GM19397 (cell line): ENCODE data around the gene FREM1.
"Not testable (repeated sequence)": the region's sequence is repeated elsewhere in the genome, so short reads cannot be mapped to it uniquely, and the experiment has no call there.

Experiments
- ATAC-seq: cut with Tn5 transposase; IDR thresholded peaks from one replicate; pipeline ENCODE4 v1.9.1; 2021; ENCODE audit warnings: mild to moderate bottlenecking, moderate library complexity; ENCODE audit not compliant: unreplicated experiment

The FREM1 gene

GRCh38 chr9:14909961-14910805, at the start of gene FREM1:
FREM1 (minus strand) TSS chr9:14910428; CDS start chr9:14868977, 41,451 bp downstream.
- no peak for ATAC-seq

GRCh38 chr9:14958989-14959388, 48.8 kb upstream of the FREM1 start:
- ATAC-seq = no peak

DNA sequence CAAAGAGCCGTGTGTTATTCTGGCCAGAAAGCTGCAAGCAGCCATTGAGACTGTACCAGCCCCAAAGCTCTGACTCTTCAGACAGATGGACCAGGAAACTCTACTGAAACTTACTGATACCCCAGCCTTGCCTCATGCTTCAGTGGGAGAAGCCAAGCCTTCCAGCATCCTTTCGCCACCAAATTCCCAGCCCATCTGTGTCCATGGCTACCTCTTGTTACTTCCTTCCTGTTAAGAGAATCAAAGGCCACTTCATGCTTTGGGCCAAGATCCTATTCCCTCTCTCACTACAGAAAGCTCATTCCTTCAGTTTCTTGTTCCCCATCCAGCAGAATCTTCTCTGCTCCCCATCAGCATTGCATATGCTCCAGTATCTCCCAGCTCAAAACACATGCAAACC, 46.9 kb upstream of the FREM1 start:
- ATAC-seq = no peak

DNA sequence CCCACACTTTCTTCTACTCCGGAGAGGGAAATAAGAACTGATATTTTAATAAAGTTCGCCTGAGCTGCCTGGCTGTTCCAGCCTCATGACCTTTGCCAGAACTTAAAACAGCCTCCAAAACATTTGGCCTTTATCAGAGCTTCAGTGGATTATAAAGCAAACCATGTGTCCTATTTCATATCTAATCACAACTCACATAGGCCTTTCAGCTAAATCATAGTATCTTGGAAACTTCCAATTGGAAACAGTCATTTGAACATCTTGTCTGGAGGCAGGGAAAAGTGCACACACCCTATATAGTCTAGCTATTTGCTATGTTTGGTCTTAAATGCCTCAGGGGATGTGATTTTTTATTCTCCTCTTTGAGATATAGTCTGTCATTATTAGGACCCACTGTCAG, 46.0 kb upstream of the FREM1 start:
- no peak for ATAC-seq

DNA sequence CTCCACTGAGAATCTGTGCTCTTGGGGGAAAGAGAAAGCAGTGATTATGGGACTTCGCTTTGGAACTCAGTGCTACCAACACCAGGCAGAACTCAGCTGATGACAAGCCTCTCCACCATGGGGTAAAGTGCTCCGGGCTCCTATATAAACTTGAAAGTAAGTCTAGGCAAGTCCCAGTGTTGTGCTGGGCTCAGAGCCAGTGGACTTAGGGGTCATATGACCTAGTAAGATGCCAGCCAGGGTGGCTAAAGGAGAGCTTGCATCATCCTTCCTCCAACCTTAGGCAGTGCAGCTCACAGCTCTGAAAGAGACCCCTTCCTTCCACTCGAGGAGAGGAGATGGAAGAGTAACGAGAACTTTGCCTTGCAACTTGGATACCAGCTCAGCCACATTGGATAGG, 35.1 kb upstream of the FREM1 start:
- ATAC-seq = no peak

DNA sequence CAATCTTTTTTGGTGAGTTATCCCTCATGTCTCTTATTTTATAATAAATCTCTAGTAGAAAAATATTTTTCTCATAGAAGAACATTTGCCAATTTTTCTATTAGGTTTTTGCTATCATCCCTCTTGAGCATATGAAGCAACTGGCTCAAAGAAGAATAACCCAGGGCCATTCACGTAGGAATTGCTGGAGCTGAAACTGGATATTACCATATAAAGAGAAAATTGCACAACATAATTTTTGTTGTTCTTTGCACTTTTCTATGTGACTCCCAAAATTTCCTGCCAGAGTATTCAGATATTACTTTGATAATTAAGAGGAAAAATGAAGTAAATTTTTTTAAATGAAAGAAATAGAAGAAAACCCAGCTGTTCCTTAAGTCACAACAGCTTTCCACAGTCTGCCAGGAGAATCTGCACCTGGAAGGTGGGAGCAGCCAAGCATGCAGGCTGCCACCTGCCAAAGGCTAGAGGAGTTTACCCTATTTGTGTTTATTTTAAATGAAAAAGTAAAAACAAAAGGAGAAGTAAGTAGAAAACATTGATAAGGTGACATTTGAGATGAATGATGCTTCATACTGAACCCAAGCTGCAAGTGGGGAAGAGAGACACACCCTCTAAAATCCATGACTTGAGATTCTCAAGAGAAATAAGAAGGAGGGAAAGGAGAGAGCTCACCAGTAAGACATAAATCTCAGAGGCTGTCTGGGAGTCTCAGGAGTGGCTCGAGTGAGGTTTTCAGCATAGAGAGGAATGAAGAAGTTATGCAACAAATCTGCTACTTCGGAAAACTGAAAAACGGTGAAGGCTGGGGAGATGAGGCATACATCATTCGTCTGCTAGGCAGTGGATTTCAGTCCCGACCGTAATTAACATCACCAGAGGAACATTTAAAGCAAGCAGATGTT, 31.5 kb upstream of the FREM1 start:
- no peak for ATAC-seq

GRCh38 chr9:14939378-14939777, 29.1 kb upstream of the FREM1 start:
- ATAC-seq = no peak

- no peak for ATAC-seq
These were observed 27.0 kb upstream of the FREM1 start for GRCh38 chr9:14937216-14937615.

DNA sequence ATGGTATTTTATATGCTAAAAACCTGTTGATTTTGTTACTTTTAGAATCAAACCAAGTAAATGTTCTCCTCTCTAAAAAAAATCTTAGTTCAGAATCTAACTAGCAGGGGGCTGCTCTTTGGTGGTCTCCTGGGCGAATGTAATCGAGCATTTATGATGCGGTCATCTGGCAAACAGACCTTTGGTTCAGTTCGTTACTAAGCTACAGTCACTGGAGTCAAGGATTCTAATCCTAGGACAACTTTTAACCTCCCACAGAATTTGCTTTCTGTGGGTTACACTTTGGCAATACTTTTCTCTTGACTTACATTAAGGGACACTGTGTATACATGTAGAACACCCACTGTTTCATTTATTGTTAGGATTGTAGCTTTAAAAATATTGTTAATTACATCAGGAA, 26.3 kb upstream of the FREM1 start:
- ATAC-seq = no peak

DNA sequence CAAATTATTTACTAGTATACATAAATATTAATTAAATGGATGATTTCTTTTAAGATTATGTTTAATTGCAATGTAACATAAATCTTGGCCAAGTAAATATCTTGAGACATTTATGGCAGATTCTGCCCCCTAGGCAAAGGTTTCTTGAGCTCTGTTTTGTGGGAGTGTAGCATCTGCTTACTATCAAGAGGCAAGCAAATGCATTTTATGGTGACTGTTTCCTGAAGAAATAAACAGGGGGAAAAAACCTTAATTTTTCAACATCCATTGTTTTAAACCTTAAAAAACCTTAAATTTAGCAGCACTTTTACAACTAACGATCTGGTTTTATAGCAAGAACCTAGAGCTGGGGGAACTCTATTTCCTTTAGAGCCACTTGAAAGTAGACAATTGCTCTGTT, 25.7 kb upstream of the FREM1 start:
- ATAC-seq = no peak

GRCh38 chr9:14935106-14935751, 25.0 kb upstream of the FREM1 start:
- ATAC-seq = no peak

DNA sequence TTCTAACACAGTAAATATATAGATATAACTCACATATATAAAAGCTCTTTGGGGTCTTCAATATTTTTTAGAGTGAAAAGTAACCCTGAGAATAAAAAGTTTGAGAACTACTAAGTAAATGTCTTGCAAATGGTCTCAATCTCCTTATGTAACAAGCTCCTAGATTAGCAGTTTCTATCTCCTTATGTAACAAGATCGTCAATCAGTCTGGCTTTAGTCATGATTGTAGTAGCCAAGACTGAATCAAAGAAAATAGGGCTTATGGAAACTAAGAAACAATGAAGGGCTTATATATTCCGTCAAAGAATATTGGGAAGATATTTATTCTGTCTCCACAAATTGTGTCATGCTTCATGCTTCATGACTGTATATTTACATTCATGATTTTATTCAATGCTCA, 22.4 kb upstream of the FREM1 start:
- ATAC-seq = no peak

DNA sequence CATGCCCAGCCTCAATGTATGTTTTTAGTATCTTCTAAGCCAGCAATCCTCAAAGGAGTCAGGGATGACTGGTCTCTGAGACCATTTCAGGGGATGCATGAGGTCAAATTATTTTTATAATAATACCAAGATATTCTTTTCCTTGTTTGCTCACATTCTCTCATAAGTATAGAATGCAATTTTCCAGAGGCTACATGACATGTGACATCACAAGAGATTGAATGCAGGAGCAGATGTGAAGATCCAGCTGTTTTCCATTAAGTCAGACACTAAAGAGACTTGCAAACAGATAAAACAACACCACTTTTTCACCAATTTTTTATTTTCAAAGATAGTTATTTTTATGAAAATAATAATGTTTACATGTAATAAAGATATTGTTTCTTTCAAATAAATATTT, 22.0 kb upstream of the FREM1 start:
- no peak for ATAC-seq

- ATAC-seq = no peak
These were observed 16.9 kb upstream of the FREM1 start for GRCh38 chr9:14926941-14927624.

GRCh38 chr9:14924230-14925219, 14.3 kb upstream of the FREM1 start:
- no peak for ATAC-seq

DNA sequence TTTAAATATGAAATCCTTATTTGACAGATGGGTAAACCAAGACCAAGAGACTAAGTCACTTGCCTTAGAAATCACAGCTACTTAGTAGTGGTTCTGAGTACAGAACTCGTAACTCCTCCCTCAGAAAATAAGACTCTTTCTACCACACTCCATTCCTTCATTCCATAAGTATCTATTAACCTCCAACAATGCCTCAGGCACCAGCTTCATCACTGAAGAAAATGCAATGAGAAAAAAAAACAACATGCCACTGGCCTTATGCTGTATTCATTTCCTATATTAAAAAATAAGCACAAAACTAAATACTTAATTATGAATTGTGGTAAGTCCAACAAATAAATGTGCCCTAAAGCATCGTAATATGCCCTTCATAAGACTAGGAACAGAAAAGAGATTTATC, 13.5 kb upstream of the FREM1 start:
- ATAC-seq = no peak

DNA sequence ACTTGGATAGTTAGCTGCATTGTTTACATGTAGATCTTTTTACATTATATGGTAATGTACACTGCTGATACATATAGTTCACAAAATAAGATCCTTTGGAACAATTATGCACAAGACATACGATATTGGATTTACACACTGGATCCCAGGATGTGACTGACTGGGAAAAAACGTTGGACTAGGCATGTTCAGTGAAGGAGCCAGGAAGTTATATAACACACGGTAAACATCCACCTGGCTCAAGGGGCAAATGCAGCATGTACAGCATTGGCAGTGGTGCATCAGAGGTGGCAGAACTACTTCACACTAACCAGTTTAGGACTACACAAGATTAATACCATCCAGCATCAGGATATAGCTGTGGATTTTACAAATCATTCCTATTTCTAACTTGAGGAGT, 10.6 kb upstream of the FREM1 start:
- ATAC-seq = not testable (repeated sequence)

DNA sequence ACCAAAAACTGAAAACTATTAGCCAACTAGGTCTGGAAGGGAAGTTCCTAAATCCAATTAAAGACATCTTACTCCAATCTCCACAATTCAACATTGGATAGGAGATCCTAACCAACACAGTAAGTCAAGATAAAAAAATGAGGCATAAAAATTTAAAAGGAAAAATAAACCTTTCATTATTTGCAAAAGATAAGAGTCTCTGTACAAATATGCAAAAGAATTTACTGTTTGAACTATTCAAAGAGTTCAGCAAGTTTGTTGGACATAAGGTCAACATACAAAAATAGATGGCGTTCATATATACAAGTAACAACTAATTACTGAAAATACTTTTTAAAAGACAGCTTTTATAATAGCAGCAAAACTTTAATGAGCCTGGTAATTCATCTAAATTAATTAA, 3.1 kb upstream of the FREM1 start:
- no peak for ATAC-seq

- no peak for ATAC-seq
These were observed 2.6 kb upstream of the FREM1 start for GRCh38 chr9:14912859-14913258.

DNA sequence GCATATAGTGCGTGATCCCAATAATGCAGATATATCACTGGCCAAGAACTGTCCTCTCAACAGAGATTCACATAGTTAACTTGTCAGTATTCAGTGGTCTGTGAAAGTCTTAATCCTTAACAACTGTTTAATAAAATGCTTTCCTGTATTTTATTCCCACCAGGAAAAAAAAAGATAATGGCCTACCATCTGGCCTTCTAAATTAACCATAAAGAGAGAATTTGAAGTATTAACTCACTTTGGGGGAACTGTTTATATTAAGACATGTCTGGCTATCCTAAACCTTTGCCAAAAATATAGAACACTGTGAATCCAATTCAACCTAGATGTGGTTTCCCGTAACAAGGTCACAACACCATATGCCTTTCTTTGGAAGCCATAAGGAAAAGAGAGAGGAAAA, 818 bp upstream of the FREM1 start:
- ATAC-seq = no peak
